GDM1 (cell line): ENCODE measurements around the gene UBASH3B.

ENCODE experiments used
- DNase-seq: peaks from one replicate; lab custom pipeline; 2025; lab: John Stamatoyannopoulos, UW

UBASH3B gene

DNA sequence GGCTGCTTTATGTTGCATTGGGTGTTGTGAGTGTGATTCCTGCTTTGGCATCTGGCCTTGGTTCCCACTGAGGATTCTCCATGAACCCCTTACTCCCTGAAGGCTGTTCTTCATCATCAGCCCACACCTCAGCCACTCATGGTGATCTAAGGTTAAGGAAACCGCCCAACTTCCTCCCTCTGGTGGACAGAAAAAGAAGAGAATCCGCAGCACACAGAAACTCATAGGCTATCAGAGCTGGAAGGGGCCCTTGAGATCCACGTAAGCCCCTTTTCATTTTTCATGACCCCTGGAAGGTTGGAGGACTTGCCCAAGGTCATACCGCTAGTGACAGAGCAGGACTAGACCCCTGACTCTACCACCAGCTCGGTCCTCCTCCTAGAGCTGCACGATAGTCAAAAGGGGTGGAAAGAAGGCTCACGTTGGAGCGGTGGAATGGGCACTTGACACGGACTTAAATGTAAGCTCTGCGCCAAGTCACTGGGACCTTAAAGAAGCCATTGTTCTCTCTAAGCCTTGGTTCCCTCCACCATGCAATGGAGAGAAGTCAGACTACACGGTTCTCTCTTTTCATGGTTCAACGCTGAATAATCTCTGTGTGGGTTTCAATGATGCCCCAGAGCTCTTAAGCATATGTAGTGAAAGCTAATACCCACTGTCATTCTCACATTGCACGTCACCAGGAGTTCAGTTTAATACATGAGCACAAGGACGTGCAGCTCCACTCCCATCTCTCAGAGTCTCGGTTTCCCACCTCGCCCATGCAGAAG lies 99.2 kb downstream of the UBASH3B start:
- DNase-seq: peak; percentile 50

DNA sequence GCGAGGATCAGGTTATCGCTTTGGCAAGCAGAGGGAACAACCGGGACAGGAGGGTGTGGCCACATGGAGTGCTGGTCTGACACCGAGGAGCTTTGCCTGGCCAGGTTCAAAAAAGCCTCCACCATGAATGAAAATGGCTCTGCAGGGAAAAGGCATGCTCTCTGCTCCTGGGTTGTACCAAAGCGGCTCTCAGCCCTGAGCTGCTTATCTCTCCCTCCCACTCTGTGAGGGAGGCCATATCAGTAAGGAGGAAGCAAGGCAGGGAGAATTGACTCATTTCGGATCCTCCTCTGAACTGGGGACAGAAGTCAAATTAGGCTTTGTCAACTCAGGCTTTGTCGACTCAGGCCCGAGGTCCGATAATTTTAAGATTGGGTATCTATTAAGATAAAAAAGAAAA lies 99.9 kb downstream of the UBASH3B start:
- DNase-seq: peak; percentile 16

DNA sequence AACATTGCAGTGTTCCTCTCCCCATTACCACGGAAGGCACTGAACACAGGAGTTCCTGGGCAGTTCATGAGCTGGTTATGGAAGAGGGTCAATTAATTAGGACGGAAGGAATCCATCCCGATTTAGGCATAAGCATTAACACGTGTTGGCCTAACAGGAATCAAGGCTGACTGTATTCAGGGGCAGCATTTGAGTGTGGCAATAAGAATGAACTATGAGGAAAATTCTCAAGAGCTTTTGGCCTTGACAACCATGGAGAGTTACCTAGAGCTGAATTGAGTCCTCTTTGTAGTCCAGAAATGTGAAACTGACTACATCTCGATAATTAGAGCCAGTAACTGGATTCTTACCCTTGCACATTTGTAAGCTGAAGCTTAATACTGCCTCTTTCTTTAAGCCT lies 100.4 kb downstream of the UBASH3B start:
- DNase-seq: no peak

DNA sequence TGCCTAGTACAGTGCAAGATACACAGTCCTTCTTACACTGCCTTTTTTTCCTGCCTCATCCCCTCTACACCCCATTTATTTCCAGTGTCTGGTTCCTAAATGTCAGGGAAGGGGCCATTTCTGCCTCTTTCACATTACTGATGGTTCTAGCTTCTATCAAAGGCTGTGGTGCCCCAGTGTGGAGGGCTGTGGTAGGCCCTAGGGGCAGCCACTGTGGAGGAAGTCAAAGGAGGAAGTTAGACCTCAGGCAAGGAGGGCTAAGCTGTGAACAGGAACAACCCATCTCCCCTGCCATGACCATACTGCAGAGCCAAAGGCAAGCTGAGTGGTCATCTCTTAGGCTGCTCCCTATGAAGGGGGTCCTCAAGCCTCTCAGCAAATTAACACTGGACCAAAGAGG lies 100.9 kb downstream of the UBASH3B start:
- DNase-seq: peak; percentile 87

DNA sequence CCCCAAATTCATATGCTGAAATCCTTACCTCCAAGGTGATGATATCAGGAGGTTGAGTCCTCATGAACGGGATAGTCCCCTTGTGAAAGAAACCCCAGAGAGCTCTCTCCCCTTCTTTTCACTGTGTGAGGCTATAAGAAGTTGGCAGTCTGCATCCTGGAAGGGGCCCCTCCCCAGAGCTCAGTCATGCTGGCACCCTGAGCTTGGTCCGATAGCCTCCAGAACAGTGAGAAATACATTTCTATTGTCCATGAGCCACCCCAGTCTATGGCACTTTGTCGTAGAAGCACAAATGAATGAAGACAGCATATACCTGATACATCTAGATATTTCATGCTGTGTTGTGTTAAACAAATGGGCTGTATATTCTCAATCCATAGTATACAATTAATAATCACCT lies 101.7 kb downstream of the UBASH3B start:
- no peak for DNase-seq

DNA sequence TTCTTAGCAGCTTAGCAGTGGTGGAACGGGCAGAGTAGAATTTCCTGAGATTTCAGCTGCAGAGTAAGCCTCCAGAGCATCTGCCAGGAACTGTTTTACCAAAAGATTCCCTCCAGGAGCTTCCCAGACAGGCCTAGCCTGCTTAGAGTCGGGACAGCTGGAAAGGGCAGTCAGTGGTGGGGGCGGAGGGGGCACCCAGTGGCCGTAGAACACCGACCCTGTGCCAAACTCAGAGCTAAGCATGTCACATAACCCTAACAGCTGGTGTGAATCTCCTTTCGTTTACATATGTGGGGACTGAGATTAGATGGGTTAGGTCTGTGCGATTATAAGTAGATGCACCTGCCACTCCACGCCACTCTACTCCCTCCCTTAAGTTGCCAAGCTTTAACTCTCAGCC lies 102.8 kb downstream of the UBASH3B start:
- no peak for DNase-seq

DNA sequence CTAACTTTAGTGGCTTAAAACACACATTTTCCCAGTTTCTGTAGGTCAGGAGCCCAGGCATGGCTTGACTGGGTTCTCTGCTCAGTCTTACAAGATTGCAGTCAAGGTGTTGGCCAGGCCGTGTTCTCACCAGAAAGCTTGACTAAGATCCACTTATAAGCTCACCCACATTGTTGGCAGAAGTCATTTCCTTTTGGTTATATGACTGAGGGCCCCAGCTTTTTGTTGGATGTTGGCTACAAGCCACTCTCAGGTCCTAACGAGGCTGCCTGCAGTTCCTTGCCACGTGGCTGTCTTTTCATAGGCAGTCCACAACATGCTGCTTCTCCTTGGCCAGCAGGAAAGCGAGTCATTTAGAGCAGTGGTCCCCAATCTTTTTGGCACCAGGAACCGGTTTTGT lies 103.5 kb downstream of the UBASH3B start:
- peak; percentile 47 for DNase-seq

DNA sequence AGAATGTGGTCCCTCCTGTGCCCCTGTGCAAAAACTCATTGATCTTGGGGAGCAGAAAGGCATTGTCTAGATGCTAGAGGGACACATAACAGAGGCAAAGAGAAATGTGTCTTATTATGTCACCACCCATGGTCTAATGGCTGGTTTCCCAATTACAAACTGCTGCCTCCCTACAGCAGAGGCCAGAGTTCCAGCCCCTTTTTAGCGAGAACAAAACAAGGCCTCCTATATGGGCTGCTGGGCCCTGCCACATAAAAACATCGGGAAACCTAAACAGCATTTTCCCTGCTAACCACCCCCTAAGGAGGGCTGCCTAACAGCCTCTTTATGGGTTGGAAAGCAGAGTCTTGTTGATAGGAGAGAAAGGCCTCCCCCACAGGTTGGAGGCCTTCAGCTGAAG lies 107.6 kb downstream of the UBASH3B start:
- no peak for DNase-seq

DNA sequence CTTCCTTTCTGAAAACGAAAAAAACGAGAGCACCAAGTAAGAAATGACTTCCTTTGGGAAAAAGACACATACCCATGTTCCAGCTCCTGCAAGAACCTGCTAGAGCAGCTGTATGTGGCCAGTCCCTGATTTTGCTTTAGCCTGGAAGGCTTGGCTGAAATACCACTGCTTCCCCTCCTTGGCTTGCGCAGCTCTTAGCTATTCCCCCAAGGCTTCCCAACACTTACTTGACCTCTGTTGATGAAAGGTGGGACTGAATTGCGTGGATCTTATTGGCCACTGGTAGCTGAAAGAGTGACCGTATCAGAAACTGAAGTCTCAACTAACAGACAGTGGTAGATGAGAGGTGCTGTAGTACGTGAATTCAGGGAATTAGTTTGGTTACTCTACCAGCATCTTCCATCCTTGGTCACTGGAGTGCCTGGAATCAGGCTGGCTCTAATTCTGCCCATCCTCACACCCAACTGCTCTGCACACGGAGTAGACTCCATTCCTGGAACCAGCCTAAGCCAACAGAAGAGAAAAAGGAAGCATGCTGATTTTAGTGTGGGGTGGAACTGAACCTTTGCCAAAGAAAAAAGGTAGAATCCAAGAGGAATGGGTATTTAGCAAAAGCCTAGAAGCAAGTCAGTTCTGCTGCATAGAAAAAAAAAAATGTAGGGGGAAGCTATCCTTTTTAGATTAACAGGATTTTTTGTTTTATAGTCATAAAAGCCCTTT lies 109.0 kb downstream of the UBASH3B start:
- no peak for DNase-seq

DNA sequence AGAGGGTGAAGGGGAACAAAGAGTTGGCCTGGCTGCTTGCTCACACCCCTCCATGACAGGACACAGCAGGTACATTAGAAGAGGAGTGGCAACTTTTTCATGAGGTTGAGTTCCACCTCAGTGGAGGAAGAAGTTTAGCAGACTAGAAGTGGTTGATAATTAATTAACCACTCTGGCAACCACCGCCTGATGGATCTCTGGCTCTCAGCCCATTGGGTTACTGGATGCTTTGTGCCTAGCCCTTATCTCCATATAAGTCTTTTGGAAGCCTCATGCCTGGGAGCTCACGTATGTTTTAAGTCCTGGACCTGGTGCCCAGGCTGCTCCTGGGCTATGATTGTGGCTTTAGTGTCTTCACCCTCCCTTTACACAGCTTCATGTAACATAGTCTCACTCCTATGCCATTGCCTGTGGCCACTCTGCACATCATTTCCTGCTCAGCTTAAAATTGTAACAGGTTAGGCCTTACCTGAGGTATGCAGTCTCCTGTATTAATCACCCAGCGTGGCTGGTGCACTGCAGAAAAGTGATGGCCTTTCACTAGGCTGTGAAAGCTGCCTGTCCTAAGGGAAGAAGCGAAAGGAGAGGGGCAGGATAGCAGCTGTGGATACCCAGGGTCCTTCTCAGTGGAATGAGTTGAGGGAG lies 110.1 kb downstream of the UBASH3B start:
- no peak for DNase-seq

DNA sequence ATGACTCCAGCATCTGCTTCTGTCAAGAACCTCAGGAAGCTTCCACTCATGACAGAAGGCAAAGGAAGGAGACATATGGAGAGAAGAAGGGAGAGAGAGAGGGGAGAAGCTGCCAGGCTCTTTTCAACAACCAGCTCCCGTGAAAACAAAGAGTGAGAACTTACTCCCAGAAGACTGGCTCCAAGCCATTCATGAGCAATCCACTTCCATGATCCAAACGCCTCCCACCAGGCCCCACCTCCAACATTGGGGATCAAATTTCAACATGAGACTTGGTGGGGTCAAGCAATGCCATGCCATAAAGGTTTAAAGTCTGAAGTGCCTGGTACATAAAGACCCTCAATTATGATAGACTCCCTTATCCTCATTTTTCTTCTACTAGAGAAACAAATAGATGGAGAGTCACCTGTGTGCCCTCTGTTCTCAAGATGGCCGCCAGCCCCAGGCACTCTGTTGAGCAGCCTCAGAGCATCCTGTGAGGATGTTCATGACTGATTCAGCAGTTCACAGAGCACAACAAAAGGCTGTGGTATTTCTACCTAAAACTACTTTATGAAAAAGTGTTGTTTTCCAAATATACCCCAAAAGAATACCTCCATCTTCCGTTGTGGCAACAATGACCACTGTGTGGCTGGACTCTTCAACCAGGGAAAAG lies 113.7 kb downstream of the UBASH3B start:
- DNase-seq: no peak

DNA sequence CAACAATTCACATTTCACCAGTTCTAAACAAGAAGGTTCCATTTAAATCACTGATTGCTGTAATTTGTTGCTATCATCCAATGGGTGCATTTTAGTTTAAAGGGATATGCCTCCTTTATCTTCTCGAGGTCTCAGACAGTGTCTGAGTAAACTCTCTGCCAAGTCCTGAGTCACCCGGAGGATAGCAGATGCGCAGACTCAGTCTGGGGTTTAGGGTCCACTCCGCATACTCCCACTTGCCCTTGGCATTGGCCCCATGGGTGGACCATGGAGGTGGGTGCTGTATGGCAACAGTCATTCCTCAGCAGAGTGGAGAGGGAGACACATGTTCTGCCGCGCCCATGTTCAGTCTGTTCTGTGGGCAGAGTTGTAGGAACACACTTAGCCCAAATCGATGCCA lies 117.4 kb downstream of the UBASH3B start:
- DNase-seq: no peak

DNA sequence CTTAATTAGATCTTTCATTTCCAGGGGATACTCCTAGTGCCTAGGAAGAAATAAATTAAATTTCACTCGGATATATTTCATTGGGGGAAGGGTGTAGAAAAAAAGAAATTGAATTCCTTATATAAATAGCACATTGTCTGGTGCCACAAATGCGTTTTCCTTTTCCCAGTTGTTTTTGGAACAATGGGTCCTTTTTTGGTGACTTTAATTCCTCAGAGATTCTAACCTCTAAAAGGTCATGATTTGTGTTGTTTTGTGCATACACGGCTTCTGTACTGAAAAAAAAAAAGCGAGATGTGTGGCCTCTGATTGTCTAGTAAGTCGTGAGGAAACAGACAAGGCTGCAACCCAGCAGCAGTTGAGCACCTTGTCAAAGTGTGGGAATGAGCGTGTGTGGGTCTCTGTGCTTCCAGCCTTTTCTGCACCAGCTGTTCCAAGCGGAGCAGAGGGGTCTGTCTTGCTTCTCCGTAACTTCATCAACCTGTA lies 118.3 kb downstream of the UBASH3B start:
- no peak for DNase-seq

DNA sequence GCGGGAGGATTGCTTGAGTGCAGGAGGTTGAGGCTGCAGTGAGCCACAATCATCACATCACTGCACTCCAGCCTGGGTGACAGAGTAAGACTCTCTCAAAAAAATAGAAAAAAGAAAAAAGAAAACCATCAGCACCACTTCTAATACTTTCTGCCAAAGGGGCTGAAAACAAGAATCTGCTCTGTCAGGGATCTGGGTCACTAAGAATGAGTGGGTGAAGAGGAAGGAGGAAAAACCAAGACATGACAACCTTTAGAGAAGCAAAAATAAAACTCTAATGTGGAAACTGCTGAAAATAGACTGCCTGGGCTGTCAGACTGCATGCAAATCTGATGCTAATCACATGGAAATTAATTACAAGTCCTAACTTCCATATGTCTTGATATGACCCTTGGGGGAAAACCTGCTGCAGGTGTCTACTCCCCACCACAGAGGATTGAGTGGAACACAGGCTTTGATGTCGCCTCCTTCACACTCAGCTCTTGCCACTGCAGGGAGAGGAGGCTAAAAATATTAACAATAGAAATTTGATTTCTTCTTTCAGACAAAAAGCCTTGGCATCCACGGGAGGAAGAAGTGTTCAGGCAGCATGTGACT lies 120.3 kb downstream of the UBASH3B start:
- no peak for DNase-seq

DNA sequence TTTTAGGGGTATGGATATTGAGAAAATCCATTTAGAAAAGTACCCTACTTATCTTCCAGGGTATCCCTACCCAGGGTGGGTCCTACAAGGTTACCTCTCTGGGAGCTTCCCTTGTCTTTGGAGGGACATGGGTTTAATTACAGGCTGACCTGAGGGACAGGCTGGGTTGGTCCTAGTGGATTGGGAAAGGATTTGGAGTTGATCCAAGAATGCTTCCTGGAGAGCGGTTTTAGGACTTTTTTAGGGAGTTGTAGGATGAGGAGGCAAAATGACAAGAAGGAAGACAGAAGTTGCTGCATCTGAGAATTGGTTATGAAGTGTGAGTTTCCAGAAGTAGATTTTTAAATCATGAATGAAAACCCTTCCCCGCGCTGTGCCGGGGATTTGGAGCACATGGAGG lies 121.0 kb downstream of the UBASH3B start:
- DNase-seq: no peak

DNA sequence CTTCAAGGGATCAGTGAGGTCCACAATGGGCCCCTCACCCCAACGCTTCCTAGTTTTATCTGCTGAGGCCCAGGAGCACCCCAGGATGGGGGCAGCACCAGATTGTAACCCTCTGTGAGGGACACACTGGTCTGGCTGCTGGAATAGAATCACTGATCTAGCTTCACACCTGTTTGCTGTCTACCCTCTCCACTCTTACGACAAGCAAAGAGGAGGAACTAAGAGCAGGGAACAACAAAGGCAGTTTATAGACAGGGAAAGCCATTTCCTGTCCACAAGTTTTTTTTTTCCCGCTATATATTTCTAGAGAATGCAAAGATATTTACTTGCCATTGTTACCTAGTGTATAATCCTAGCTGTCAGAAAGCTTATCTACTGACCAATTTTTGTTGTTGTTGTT lies 121.8 kb downstream of the UBASH3B start:
- no peak for DNase-seq

DNA sequence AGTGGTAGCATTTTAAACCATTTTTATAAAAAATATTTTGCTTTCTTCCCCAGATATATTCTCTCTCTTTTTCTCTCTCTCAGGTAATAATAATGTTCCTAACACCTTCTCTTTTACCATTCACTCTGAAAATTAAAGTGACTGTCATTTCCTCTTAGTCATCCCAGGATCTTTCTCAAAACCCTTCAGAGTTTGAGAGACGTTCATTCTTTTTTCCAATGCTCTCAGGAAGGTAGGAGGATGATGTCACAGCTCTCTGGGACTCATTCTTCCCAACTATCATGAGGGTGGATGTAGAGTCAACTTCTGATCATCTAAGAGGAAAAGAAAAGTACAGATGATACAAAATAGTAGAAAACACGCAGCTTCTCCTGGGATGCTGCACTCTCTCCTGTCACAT lies 122.6 kb downstream of the UBASH3B start:
- no peak for DNase-seq

DNA sequence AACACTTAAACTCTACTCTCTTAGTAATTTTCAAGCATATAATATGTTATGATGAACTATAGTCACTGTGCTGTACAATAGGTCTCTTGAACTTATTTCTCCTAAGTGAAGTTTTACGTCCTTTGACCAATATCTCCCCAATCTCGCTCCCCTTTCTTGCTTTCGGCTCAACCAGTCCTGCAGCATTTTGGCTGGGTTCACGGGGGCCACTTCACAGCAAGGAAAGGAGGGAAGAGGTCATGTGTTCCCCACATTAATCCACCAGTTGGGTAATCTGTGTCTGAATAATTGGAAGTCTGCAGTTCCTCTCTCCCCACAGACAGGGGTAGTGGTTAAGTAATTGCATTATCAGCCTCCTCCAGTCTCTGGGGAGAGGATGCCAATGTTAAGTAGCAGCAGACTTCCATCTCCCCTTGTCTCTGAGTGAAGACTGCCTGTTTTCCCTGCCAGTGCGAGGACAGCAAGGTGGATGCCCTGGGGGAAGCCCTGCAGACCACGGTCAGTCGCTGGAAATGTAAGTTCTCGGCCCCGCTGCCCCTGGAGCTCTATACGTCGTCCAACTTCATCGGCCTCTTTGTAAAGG lies 123.6 kb downstream of the UBASH3B start:
- peak; percentile 41 for DNase-seq

DNA sequence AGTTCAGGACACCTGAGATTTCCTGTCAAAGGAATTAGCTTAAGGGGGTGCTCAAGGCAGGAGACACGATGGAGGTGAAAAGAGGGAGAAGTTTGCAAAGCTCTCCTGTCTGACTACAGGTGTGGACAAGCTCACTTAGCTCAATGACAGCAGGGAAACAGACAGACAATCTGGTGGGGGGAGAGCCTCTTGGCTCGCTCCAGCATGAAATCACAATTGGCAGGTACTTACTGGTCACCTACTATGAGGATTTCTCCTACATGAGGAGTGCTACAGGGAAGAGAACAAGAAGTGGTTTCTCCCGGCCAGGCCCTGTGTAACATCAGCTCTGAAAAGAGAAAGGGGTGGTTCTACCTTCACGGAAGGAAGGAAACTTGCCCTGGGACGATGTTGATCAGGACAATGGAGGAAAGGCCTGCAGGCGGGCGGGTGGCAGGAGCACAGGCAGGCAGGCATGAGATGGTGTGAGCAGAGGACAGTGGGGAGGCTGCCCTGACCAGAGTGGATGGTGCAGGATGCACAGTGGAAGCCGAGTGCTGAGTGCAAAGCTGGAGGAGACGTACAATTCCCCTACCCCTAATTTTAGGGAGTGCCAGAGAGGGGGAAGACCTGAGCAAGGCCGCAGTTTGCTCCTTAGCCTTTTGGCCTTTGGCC lies 124.9 kb downstream of the UBASH3B start:
- DNase-seq: no peak

DNA sequence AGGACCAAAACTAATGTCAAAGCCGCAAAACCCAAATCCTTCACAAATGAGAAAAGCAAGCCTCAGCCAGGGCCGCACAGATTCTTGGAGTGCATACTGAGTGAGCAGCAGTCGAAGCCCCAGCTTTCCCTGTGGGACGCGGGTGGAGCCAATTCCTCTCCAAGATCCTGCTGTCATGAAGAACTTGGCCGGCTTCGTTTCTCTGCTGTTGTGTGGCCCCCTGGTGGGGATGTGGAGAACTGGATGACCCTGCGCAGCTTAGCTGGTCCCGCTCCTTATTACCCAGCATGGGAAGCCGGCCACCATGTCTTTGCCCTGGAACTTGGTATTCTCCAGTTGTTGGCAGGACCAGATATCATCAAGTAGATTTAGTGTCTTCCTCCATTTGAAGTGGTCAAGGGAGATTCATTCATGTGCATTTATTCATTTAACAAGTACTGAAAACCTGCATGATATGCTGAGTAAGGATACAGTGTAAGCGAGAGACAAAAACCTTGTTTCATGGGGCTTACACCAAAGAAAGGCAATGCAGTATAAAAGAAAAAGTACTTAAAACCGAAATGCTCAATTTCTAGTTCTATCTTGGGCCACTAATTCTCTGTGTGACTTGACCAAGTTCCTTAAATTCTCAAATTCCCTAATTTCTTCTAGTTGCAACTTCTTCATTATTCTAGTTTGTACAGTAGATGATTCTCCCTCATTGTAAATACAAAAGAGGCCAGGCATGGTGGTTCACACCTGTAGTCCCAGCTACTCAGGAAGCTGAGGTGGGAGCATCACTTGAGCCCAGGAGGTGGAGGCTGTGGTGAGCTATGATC lies 126.1 kb downstream of the UBASH3B start:
- peak; percentile 56 for DNase-seq
